NT2/D1 (cell line): ENCODE data around the gene SLC6A20.

ENCODE experiments used
- SUZ12 ChIP-seq: IDR thresholded peaks from 2 replicates; pipeline ENCODE4 v1.6.1; 2011; ENCODE audit not compliant: insufficient read length, insufficient read depth; ENCODE audit errors: extremely low read depth
- YY1 ChIP-seq: IDR thresholded peaks from 2 replicates; pipeline ENCODE4 v1.6.1; 2011; ENCODE audit not compliant: insufficient read length, insufficient read depth
- ZNF274 ChIP-seq: IDR thresholded peaks from 2 replicates; pipeline ENCODE4 v1.6.1; 2011; ENCODE audit warnings: mild to moderate bottlenecking, low read depth, low read length

DNA sequence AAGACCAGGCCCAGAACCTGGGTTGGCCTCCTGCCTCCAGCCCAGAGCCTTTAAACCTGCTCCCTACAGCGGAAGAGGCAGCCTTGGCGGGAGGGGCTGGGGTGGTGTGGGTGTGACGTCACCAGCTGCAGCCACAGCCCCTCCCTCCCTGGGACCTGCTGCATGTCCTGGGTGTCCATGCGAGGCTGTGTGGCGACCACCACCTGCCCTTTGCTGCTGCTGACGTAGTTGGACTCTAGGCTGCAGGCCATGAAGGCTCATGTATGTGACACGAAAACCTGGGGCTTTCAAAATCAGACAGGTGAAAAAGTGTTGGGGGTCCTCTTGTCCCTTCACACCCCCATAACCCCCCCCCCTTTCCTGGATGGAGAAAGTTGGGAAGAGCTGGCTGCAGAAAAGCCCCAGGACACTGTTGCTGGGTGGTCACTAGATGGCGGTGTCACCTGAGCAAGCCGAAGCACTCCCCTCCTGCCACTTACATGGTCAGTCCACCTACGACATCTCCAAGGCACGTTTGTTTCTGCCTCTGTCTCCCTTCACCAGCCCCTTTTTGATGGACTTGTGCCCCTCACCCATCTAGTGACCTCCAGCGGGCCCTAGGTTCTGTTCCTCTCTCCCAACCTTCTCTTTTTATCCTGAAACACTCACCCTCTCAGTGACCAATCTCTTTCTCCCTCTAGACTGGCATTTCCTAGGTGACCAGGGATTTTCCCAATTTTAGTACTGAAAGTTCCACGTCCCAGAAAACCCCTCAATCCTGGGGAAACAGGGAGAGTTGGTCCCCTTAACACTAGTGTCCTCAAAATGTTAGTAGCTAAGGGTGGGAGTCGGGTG lies 35.2 kb downstream of the SLC6A20 start:
- TF ChIP-seq SUZ12 = no peak
- TF ChIP-seq ZNF274 = no peak
- no peak for TF ChIP-seq YY1
